ENCODE data around the gene COTL1.

GRCh38 chr16:84562174-84562815 lies 55.6 kb downstream of the COTL1 start:
- TF ChIP-seq ZBTB17 (CRISPR knock-in tag; IDR thresholded peaks at IDR 0.05): no peak
- no peak for TF ChIP-seq HDAC6 (IDR thresholded peaks at IDR 0.05; ENCODE audit: low read depth, low read length)
- TF ChIP-seq, protein P1, sequence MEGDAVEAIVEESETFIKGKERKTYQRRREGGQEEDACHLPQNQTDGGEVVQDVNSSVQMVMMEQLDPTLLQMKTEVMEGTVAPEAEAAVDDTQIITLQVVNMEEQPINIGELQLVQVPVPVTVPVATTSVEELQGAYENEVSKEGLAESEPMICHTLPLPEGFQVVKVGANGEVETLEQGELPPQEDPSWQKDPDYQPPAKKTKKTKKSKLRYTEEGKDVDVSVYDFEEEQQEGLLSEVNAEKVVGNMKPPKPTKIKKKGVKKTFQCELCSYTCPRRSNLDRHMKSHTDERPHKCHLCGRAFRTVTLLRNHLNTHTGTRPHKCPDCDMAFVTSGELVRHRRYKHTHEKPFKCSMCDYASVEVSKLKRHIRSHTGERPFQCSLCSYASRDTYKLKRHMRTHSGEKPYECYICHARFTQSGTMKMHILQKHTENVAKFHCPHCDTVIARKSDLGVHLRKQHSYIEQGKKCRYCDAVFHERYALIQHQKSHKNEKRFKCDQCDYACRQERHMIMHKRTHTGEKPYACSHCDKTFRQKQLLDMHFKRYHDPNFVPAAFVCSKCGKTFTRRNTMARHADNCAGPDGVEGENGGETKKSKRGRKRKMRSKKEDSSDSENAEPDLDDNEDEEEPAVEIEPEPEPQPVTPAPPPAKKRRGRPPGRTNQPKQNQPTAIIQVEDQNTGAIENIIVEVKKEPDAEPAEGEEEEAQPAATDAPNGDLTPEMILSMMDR (IDR thresholded peaks at IDR 0.05 in 2 of 3, conservative IDR thresholded peaks at IDR 0.05 in 1 of 3; ENCODE audit: insufficient read depth in 2 of 3, low read depth in 1 of 3, low read length in 3 of 3): no peak
- no peak for TF ChIP-seq NCOR1 (IDR thresholded peaks at IDR 0.05)
- no peak for TF ChIP-seq AFF1 (IDR thresholded peaks at IDR 0.05; ENCODE audit: low read depth in 1 of 2, partially characterized antibody in 2 of 2)
- no peak for TF ChIP-seq KDM1A (IDR thresholded peaks at IDR 0.05)
- TF ChIP-seq POLR2AphosphoS5 (IDR thresholded peaks at IDR 0.05; ENCODE audit: control insufficient read depth, insufficient read depth, low read depth, low read length): no peak
- TF ChIP-seq CREM (IDR thresholded peaks at IDR 0.05; ENCODE audit: low read depth): no peak
- TF ChIP-seq EZH2 (IDR thresholded peaks at IDR 0.05; ENCODE audit: borderline replicate concordance, low read depth, low read length): no peak

Measured in K562 (cell line).